ENCODE measurements around the gene ADCY5. TPM values are rescaled to one million over a fixed set of nuclear protein-coding genes. Genes with fewer than 3 reads are reported as not detected.

ADCY5 gene
- total and polyA plus RNA-seq, 7 experiments from 2014 or later, result 0.07 TPM; not detected in 6

DNA sequence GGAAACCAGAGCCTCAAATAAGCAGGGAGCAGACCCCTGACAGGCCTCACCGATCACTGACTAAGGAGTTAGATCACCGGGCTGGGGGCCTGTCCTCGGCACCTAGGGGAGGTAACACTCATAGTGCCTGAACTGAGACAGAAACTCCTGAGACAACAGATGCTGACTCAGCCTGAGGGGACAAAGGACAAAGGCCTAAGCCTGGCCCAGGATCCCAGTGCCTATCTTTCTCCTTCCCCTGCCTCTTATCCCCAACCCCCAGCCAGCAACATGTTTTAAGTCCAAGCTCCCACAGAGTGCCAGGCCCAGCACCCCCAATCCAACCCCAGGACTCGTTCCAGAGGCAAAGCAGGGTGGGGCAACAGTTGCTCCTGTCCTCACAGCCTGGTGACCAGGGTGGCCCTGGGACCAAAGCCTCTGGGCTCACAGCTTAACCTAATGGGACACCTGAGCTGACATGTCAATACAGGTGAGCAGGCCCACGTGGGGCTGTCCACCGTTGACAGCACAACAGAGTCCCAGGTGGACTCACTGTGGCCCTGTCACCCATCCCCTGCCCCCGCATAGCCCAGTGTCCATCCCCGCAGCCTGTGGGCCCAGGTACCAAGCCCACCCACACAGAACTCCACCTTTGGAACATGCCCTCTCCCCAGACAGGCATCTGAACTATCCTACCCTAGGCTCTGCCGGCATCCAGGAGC, 37.4 kb downstream of the ADCY5 start:
- no peak overlapping the region for H3K27ac Mint-ChIP-seq
- H3K36me3 Mint-ChIP-seq, result no peaks in the 10 kb centered on the region
- Histone ChIP-seq H3K36me3 (ENCODE audit: control insufficient read depth in 2 of 3, insufficient read depth in 3 of 3, low read length in 3 of 3) (no peaks in the 10 kb centered on the region), H3K27me3 (ENCODE audit: control insufficient read depth in 2 of 2, insufficient read depth in 2 of 2, low read length in 2 of 2) (no peaks in the 10 kb centered on the region), H3K9me3 (ENCODE audit: control insufficient read depth in 2 of 3, low read length in 3 of 3) (no peaks in the 10 kb centered on the region), H3K27ac (ENCODE audit: low read depth, low read length) (no peak overlapping the region), H3K4me3 (ENCODE audit: low read length) (no peak overlapping the region), H3K4me1 (ENCODE audit: control insufficient read depth in 2 of 2, insufficient read depth in 2 of 2, low read length in 2 of 2) (no peaks in the 10 kb centered on the region)
- H3K27me3 Mint-ChIP-seq, result peaks cover 0 to 6% (median 2%) of the 10 kb centered on the region in 5 donors
- ChIA-PET CTCF (no interaction called here), POLR2A (no interaction called here)
- H3K4me1 Mint-ChIP-seq, result no peaks in the 10 kb centered on the region
- intact Hi-C loops (cut with micrococcal nuclease), result no loop called here
- ATAC-seq (no peak), DNase-seq (no peak)
- no peaks in the 10 kb centered on the region for H3K9me3 Mint-ChIP-seq
- H3K4me3 Mint-ChIP-seq, result no peak overlapping the region

DNA sequence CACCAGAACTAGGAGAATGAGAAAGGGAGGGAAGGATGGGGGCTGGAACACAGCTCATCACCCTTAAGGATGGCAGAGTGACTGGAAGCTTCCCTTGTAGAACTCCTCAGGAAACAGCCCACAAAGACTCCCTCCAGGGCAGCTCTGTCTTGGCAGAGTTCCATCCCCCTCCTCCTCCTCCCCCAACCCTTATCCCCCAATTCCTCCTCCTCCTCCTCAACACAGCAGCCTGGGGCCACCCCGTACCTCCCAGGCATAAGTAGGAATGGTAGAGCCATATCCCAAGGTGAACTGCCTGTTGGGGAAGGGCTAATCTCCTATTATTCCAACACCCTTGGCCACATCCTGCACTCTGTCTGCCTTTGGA, 38.8 kb downstream of the ADCY5 start:
- Mint-ChIP-seq H3K27me3 (peaks cover 0 to 6% (median 2%) of the 10 kb centered on the region in 5 donors), H3K4me1 (no peaks in the 10 kb centered on the region), H3K27ac (no peak overlapping the region)

DNA sequence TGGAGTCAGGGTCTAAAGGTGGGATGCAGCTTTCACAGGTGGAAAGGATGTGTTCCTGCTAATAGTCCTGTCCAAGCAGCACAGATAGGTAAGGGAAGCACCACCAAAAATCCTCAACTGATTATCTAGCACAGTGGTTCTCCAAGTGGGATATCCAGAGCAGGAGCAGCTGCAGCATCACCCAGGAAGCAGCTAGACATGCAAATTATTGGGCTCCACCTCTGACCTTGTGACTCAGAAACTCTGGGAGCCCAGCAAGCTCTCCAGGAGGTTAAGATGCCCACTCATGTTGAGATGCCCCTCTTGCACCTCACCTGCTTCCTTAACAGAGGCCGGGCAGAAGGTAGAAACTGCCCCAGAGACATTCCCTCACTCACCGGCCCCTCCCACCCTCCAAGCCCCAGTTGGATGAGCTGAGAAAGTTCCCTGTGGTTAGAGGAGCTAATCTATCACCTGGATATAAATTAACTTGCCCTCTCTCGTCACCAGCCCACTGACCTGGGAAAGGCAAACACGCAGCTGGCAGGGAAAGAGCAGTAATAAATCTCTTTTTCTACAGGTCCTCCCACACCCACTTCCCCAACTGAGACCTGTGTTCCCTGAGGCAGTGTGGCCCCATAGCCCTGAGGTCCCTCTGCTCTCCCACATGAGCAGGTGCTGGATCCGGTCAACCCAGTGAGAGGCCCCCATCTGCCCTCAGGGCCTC, 39.3 kb downstream of the ADCY5 start:
- intact Hi-C loops (cut with micrococcal nuclease), result no loop called here
- CTCF ChIA-PET, result no interaction called here
- no peak overlapping the region for H3K4me3 Mint-ChIP-seq
- Histone ChIP-seq H3K9me3 (ENCODE audit: control insufficient read depth in 2 of 3, low read length in 3 of 3) (no peaks in the 10 kb centered on the region), H3K4me1 (ENCODE audit: control insufficient read depth in 2 of 2, insufficient read depth in 2 of 2, low read length in 2 of 2) (no peaks in the 10 kb centered on the region), H3K4me3 (ENCODE audit: low read length) (no peak overlapping the region), H3K36me3 (ENCODE audit: control insufficient read depth in 2 of 3, insufficient read depth in 3 of 3, low read length in 3 of 3) (no peaks in the 10 kb centered on the region), H3K27ac (ENCODE audit: low read depth, low read length) (no peak overlapping the region), H3K27me3 (ENCODE audit: control insufficient read depth in 2 of 2, insufficient read depth in 2 of 2, low read length in 2 of 2) (no peaks in the 10 kb centered on the region)
- ATAC-seq, result no peak
- H3K36me3 Mint-ChIP-seq, result no peaks in the 10 kb centered on the region
- H3K27me3 Mint-ChIP-seq, result peaks cover 0 to 6% (median 2%) of the 10 kb centered on the region in 5 donors
- H3K9me3 Mint-ChIP-seq, result no peaks in the 10 kb centered on the region
- POLR2A ChIA-PET, result no interaction called here
- no peak overlapping the region for H3K27ac Mint-ChIP-seq
- H3K4me1 Mint-ChIP-seq, result no peaks in the 10 kb centered on the region
- no peak for DNase-seq

More for the DNA sequence above, 38.8 kb downstream of the ADCY5 start:
- Mint-ChIP-seq H3K9me3 (no peaks in the 10 kb centered on the region), H3K36me3 (no peaks in the 10 kb centered on the region), H3K4me3 (no peak overlapping the region)
- no peaks in the 10 kb centered on the region for H3K9me3 ChIP-seq (ENCODE audit: control insufficient read depth in 2 of 3, low read length in 3 of 3)
- CTCF ChIA-PET, result no interaction called here
- no peaks in the 10 kb centered on the region for H3K4me1 ChIP-seq (ENCODE audit: control insufficient read depth in 2 of 2, insufficient read depth in 2 of 2, low read length in 2 of 2)
- H3K4me3 ChIP-seq (ENCODE audit: low read length), result no peak overlapping the region
- ATAC-seq (no peak), DNase-seq (no peak)
- H3K36me3 ChIP-seq (ENCODE audit: control insufficient read depth in 2 of 3, insufficient read depth in 3 of 3, low read length in 3 of 3), result no peaks in the 10 kb centered on the region
- no peaks in the 10 kb centered on the region for H3K27me3 ChIP-seq (ENCODE audit: control insufficient read depth in 2 of 2, insufficient read depth in 2 of 2, low read length in 2 of 2)
- POLR2A ChIA-PET, result no interaction called here
- H3K27ac ChIP-seq (ENCODE audit: low read depth, low read length), result no peak overlapping the region
- intact Hi-C loops (cut with micrococcal nuclease), result no loop called here

DNA sequence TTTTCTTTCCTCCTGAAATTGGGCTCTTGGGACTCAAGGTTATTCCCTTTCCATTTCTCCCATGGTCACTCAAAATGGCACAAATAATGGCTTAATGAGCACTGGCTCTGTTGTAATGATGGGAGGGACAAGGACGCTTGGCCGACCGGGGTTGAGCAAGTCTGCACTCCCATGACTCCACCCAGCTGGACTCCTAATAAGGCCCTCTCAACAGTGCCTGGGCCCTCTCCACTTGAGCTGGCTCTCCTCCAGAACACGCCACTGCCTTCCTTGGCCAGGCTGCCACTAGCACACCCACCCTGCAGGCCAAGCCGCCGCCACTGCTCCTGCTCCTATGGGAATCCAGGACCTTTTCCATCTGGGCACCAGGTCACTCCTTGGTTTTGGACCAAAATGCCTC, 42.3 kb downstream of the ADCY5 start:
- Mint-ChIP-seq H3K27ac (no peak overlapping the region), H3K9me3 (no peaks in the 10 kb centered on the region), H3K4me1 (no peaks in the 10 kb centered on the region), H3K36me3 (no peaks in the 10 kb centered on the region), H3K27me3 (peaks cover 0 to 10% (median 2%) of the 10 kb centered on the region in 5 donors), H3K4me3 (no peak overlapping the region)
- no peak overlapping the region for H3K4me3 ChIP-seq (ENCODE audit: low read length)
- H3K27me3 ChIP-seq (ENCODE audit: control insufficient read depth in 2 of 2, insufficient read depth in 2 of 2, low read length in 2 of 2), result no peaks in the 10 kb centered on the region
- POLR2A ChIA-PET, result no interaction called here
- no peaks in the 10 kb centered on the region for H3K36me3 ChIP-seq (ENCODE audit: control insufficient read depth in 2 of 3, insufficient read depth in 3 of 3, low read length in 3 of 3)
- no peaks in the 10 kb centered on the region for H3K9me3 ChIP-seq (ENCODE audit: control insufficient read depth in 2 of 3, low read length in 3 of 3)
- H3K27ac ChIP-seq (ENCODE audit: low read depth, low read length), result no peak overlapping the region
- DNase-seq (no peak), ATAC-seq (no peak)
- CTCF ChIA-PET, result no interaction called here
- intact Hi-C loops (cut with micrococcal nuclease), result no loop called here
- H3K4me1 ChIP-seq (ENCODE audit: control insufficient read depth in 2 of 2, insufficient read depth in 2 of 2, low read length in 2 of 2), result no peaks in the 10 kb centered on the region

DNA sequence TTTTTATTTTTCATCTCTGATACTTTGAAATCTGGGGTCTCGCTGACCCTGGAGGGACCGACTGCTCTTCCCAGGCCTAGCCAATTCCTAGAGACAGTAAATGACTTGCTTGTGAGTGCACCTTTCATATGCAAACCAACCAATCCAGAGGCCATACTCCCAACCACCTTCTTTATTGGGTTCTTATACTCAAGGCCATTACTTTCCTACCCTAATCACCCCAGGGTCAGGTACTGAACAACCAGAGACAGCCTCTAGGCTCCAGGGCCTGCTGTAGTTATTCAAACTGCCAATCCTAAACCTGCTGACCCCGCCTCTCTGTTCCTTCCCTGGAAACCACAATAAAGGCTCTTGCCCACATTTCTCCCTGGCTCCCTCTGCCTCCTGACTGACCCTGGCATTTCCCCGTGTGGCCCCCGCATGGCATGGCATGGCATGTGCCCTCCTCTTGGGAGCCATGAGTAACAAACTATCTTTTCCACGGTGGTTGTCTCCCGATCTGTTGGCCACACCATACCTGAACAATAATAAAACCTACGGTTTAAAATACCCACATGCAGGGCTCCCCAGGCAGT, 42.9 kb downstream of the ADCY5 start:
- H3K27ac Mint-ChIP-seq, result no peak overlapping the region
- Histone ChIP-seq H3K9me3 (ENCODE audit: control insufficient read depth in 2 of 3, low read length in 3 of 3) (no peaks in the 10 kb centered on the region), H3K27ac (ENCODE audit: low read depth, low read length) (no peak overlapping the region), H3K27me3 (ENCODE audit: control insufficient read depth in 2 of 2, insufficient read depth in 2 of 2, low read length in 2 of 2) (no peaks in the 10 kb centered on the region), H3K36me3 (ENCODE audit: control insufficient read depth in 2 of 3, insufficient read depth in 3 of 3, low read length in 3 of 3) (no peaks in the 10 kb centered on the region), H3K4me1 (ENCODE audit: control insufficient read depth in 2 of 2, insufficient read depth in 2 of 2, low read length in 2 of 2) (no peaks in the 10 kb centered on the region), H3K4me3 (ENCODE audit: low read length) (no peak overlapping the region)
- intact Hi-C loops (cut with micrococcal nuclease), result no loop called here
- H3K4me3 Mint-ChIP-seq, result no peak overlapping the region
- POLR2A ChIA-PET, result no interaction called here
- H3K9me3 Mint-ChIP-seq, result no peaks in the 10 kb centered on the region
- H3K4me1 Mint-ChIP-seq, result no peaks in the 10 kb centered on the region
- CTCF ChIA-PET, result no interaction called here
- DNase-seq (no peak), ATAC-seq (no peak)
- H3K27me3 Mint-ChIP-seq, result peaks cover 0 to 11% (median 2%) of the 10 kb centered on the region in 5 donors
- no peaks in the 10 kb centered on the region for H3K36me3 Mint-ChIP-seq

DNA sequence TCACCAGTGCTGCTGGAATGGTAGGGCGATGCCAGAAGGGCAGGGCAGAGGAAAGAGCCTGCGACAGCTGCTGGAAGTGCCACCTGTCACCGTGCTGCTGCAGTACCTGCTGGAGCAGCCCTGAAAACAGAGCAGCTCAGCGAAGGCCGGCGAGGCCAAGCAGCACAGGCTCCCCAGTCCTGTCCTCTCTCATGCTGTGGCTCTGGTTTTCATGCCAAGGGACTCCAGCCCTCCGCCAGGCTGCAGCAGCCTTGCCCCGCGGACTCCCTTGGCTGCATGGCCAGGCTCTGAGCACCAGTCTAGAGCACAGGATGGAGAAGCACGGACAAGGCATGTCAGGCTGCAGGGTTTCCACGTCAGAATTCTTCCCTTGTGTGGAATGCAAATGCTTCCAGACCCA, 43.9 kb downstream of the ADCY5 start:
- Mint-ChIP-seq H3K4me1 (no peaks in the 10 kb centered on the region), H3K27me3 (peaks cover 0 to 11% (median 0%) of the 10 kb centered on the region in 5 donors), H3K4me3 (no peak overlapping the region), H3K36me3 (no peaks in the 10 kb centered on the region), H3K9me3 (no peaks in the 10 kb centered on the region), H3K27ac (no peak overlapping the region)
- CTCF ChIA-PET, result no interaction called here
- POLR2A ChIA-PET, result no interaction called here
- no peaks in the 10 kb centered on the region for H3K27me3 ChIP-seq (ENCODE audit: control insufficient read depth in 2 of 2, insufficient read depth in 2 of 2, low read length in 2 of 2)
- H3K4me1 ChIP-seq (ENCODE audit: control insufficient read depth in 2 of 2, insufficient read depth in 2 of 2, low read length in 2 of 2), result no peaks in the 10 kb centered on the region
- H3K4me3 ChIP-seq (ENCODE audit: low read length), result no peak overlapping the region
- H3K27ac ChIP-seq (ENCODE audit: low read depth, low read length), result no peak overlapping the region
- intact Hi-C loops (cut with micrococcal nuclease), result no loop called here
- ATAC-seq, result no peak
- no peaks in the 10 kb centered on the region for H3K9me3 ChIP-seq (ENCODE audit: control insufficient read depth in 2 of 3, low read length in 3 of 3)
- no peaks in the 10 kb centered on the region for H3K36me3 ChIP-seq (ENCODE audit: control insufficient read depth in 2 of 3, insufficient read depth in 3 of 3, low read length in 3 of 3)
- DNase-seq, result no peak

DNA sequence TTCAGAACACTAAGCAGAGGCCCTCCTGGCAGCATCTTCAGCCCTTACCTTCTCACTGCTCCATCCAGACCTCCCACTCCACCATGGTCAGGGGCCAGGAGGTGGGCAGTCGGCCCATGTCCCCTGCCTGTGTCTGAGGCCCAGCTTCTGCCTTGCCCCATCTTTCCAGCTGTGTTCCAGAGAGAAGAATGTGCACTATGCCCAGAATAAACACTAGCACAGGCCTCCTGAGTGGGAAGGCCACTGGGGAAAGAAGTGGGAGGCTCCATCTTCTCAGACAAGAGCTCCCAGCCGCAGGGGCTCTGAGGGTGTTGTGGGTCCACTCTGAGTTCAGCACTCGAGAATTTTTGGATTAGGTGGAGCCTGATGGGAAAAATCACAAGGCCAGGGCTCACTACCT, 44.5 kb downstream of the ADCY5 start:
- POLR2A ChIA-PET, result no interaction called here
- intact Hi-C loops (cut with micrococcal nuclease), result no loop called here
- Mint-ChIP-seq H3K27ac (no peak overlapping the region), H3K27me3 (peaks cover 0 to 11% (median 4%) of the 10 kb centered on the region in 5 donors), H3K9me3 (no peaks in the 10 kb centered on the region), H3K4me1 (no peaks in the 10 kb centered on the region), H3K4me3 (no peak overlapping the region), H3K36me3 (no peaks in the 10 kb centered on the region)
- no peak for DNase-seq
- H3K27me3 ChIP-seq (ENCODE audit: control insufficient read depth in 2 of 2, insufficient read depth in 2 of 2, low read length in 2 of 2), result no peaks in the 10 kb centered on the region
- no peak overlapping the region for H3K27ac ChIP-seq (ENCODE audit: low read depth, low read length)
- H3K9me3 ChIP-seq (ENCODE audit: control insufficient read depth in 2 of 3, low read length in 3 of 3), result no peaks in the 10 kb centered on the region
- CTCF ChIA-PET, result no interaction called here
- H3K4me3 ChIP-seq (ENCODE audit: low read length), result no peak overlapping the region
- no peak for ATAC-seq
- no peaks in the 10 kb centered on the region for H3K4me1 ChIP-seq (ENCODE audit: control insufficient read depth in 2 of 2, insufficient read depth in 2 of 2, low read length in 2 of 2)
- H3K36me3 ChIP-seq (ENCODE audit: control insufficient read depth in 2 of 3, insufficient read depth in 3 of 3, low read length in 3 of 3), result no peaks in the 10 kb centered on the region

All from naive thymus-derived CD4-positive, alpha-beta T cell (primary cell).